MG63 (cell line): ENCODE measurements around the gene VAC14. TPM values are rescaled to one million over a fixed set of nuclear protein-coding genes. Genes with fewer than 3 reads are reported as not detected.

Experiments used
- DNase-seq: peaks from one replicate; pipeline ENCODE4 v3.0.0-alpha.2; 2020
- H3K27me3 ChIP-seq: fragments of 250-450 bp; sonication (Bioruptor Pico); 2 replicates; pipeline ENCODE4 v1.5.1; 2020; ENCODE audit warnings: mild to moderate bottlenecking, moderate library complexity
- H3K36me3 ChIP-seq: fragments of 250-450 bp; sonication (Bioruptor Pico); 2 replicates; pipeline ENCODE4 v1.5.1; 2020; ENCODE audit warnings: mild to moderate bottlenecking, moderate library complexity
- H3K4me3 ChIP-seq: fragments of 250-450 bp; sonication (Bioruptor Pico); 2 replicates; pipeline ENCODE4 v1.5.1; 2020; ENCODE audit warnings: mild to moderate bottlenecking, moderate library complexity
- H3K9me3 ChIP-seq: fragments of 250-450 bp; sonication (Bioruptor Pico); 2 replicates; pipeline ENCODE4 v1.5.1; 2020; ENCODE audit warnings: mild to moderate bottlenecking, moderate library complexity
- total RNA-seq: library from RNA; depleted of rRNA; stranded (reverse); fragments of >200 nt; shearing (Covaris generic); gene quantifications from 2 replicates; pipeline ENCODE4 v1.2.3, GENCODE V29; 2014; ENCODE audit warnings: low replicate concordance

The VAC14 gene
- total RNA-seq, 1 experiment from 2014 or later = 15.4 TPM

GRCh38 chr16:70711211-70712031 lies 89.5 kb downstream of the VAC14 start:
- Histone ChIP-seq H3K36me3 (no peaks in the 10 kb centered on the region), H3K4me3 (no peak overlapping the region), H3K27me3 (no peaks in the 10 kb centered on the region), H3K9me3 (no peaks in the 10 kb centered on the region)
- no peak for DNase-seq

GRCh38 chr16:70710422-70711210 lies 90.3 kb downstream of the VAC14 start:
- no peak for DNase-seq
- no peaks in the 10 kb centered on the region for H3K9me3 ChIP-seq
- H3K4me3 ChIP-seq = no peak overlapping the region
- H3K27me3 ChIP-seq = no peaks in the 10 kb centered on the region
- no peaks in the 10 kb centered on the region for H3K36me3 ChIP-seq

GRCh38 chr16:70709942-70710341 lies 91.0 kb downstream of the VAC14 start:
- Histone ChIP-seq H3K27me3 (no peaks in the 10 kb centered on the region), H3K9me3 (no peaks in the 10 kb centered on the region), H3K4me3 (no peak overlapping the region), H3K36me3 (no peaks in the 10 kb centered on the region)
- no peak for DNase-seq

- DNase-seq = no peak
- Histone ChIP-seq H3K4me3 (no peak overlapping the region), H3K27me3 (no peaks in the 10 kb centered on the region), H3K36me3 (no peaks in the 10 kb centered on the region), H3K9me3 (no peaks in the 10 kb centered on the region)
Measured at GRCh38 chr16:70709457-70709856, 91.5 kb downstream of the VAC14 start.

DNA sequence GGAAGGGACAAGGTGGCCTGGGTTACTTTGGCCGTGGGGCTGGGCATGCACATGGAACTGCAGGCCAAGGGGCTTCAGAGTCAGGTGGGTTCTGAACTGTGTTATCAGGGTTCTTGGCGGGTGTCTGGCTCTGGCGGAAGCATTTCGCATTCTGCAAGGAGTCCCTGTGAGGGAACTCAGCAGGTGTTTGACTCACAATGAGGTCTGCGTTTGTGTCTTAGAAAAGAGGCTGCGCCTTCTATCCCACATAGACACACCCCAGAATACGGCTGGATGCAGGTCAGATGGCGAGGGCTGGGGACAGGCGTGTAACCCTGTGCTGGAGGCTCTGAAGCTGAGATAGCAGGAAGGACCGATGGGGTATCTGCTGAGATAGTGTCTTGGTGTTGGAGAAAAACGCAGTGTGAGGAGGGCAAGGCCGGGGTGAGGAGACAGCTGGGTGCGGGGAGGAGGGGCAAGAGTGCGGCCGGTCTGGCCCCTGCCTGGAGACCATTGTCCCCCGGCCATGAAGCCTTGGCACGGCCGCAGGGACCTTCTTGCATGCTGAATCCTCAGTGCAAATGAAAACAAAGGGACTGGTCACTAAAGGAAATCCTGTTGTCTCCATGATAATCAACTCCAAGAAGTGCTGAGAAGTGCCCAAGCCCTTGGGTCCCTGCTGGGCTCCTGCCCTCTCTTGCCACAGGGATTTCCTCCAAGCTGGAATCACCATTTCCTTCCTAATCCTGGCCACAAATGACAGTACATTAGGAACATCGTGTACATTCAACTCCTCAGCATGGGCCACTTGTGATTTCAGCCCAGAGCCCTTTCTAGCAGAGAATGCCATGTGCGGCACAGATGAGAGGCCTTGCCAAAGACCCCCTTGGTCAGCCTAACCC lies 92.4 kb downstream of the VAC14 start:
- Histone ChIP-seq H3K27me3 (no peaks in the 10 kb centered on the region), H3K4me3 (no peak overlapping the region), H3K36me3 (no peaks in the 10 kb centered on the region), H3K9me3 (no peaks in the 10 kb centered on the region)
- no peak for DNase-seq

DNA sequence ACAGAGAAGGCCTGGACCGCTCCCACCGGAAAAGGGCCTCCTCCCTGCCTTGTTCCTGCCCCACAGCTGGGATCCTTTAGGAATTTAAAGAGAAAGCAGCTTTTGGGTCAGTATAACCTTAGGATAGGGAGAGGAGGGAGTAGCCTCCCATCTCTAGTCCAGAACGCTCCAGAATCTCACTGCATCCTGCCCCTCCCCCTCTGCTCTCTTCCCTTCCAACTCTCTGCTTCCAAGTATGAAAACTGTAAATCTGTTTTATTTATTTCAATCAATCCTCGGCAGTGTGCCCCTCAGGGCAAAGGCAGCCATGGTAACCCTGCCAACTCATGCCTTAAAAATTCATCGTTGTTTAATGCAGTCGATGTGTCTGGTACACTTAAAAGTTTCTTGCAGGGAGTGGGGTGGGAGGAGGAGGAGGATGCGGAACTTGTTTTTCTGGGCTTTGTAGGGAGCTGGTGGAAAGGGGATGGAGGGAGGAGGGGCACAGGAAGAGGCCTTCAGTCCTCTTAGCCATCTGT lies 94.0 kb downstream of the VAC14 start:
- Histone ChIP-seq H3K36me3 (no peaks in the 10 kb centered on the region), H3K27me3 (no peaks in the 10 kb centered on the region), H3K4me3 (no peak overlapping the region), H3K9me3 (no peaks in the 10 kb centered on the region)
- peak; percentile 75 for DNase-seq

DNA sequence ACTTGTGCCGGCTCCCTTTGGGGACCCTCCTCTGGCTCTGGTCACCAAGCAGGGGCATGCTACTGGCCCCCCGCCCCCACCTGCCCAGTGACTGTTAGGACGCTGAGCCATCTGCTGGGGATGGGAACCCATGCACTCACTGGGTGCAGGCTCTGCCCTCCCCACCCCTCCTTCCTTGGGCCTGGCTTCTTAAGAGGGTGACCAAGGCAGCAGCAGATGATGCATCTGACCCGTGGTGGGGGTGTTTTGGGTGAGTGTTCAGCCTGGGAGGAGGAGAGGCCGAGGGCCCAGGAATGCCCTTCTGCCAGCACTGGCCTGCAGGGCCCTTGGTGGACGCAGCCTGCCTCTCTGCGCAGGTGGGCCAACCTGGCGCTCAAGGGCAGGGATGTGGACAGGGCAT lies 95.9 kb downstream of the VAC14 start:
- peak; percentile 57 for DNase-seq
- Histone ChIP-seq H3K4me3 (no peak overlapping the region), H3K27me3 (no peaks in the 10 kb centered on the region), H3K9me3 (no peaks in the 10 kb centered on the region), H3K36me3 (no peaks in the 10 kb centered on the region)

GRCh38 chr16:70704586-70704985 lies 96.4 kb downstream of the VAC14 start:
- Histone ChIP-seq H3K27me3 (no peaks in the 10 kb centered on the region), H3K36me3 (no peaks in the 10 kb centered on the region), H3K9me3 (no peaks in the 10 kb centered on the region), H3K4me3 (no peak overlapping the region)
- no peak for DNase-seq

DNA sequence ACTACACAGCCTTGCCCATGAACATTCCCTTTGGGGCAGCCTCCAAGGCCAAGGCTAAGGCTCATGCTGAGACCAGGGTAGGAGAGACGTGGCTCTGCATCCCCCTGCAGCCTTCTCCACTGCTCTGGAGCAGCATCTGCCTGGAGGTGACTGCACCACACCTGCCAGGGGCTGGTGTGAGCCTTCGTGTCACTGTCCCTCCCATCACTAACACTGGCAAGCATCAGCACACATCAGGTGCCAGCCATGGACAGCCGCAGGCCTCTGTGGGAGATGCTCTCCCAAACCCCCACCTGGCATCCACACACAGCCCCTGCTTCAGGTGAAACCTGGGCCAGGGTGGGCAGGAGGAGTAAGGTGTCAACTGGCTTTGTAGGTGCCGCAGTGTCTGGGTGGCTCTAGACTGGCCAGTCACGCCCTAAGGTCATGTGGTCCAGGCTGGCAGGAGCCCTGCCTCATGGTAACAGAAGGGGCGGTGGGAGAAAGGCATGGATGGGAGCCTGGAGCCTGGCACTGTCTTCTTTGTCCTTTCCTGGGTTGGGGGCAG lies 97.0 kb downstream of the VAC14 start:
- no peaks in the 10 kb centered on the region for H3K36me3 ChIP-seq
- DNase-seq = no peak

GRCh38 chr16:70703041-70703834 lies 97.7 kb downstream of the VAC14 start:
- Histone ChIP-seq H3K36me3 (no peaks in the 10 kb centered on the region), H3K9me3 (no peaks in the 10 kb centered on the region), H3K4me3 (no peak overlapping the region), H3K27me3 (no peaks in the 10 kb centered on the region)
- DNase-seq = peak; percentile 80

More for the DNA sequence above, 97.0 kb downstream of the VAC14 start:
- Histone ChIP-seq H3K4me3 (no peak overlapping the region), H3K9me3 (no peaks in the 10 kb centered on the region), H3K27me3 (no peaks in the 10 kb centered on the region)

GRCh38 chr16:70702624-70703023 lies 98.3 kb downstream of the VAC14 start:
- H3K4me3 ChIP-seq = no peak overlapping the region
- no peaks in the 10 kb centered on the region for H3K9me3 ChIP-seq
- DNase-seq = no peak
- H3K36me3 ChIP-seq = no peaks in the 10 kb centered on the region
- no peaks in the 10 kb centered on the region for H3K27me3 ChIP-seq

GRCh38 chr16:70701998-70702397 lies 99.0 kb downstream of the VAC14 start:
- H3K36me3 ChIP-seq = no peaks in the 10 kb centered on the region
- no peak overlapping the region for H3K4me3 ChIP-seq
- no peaks in the 10 kb centered on the region for H3K9me3 ChIP-seq
- no peaks in the 10 kb centered on the region for H3K27me3 ChIP-seq
- DNase-seq = no peak

GRCh38 chr16:70701596-70701995 lies 99.4 kb downstream of the VAC14 start:
- no peak overlapping the region for H3K4me3 ChIP-seq
- no peak for DNase-seq
- no peaks in the 10 kb centered on the region for H3K36me3 ChIP-seq
- no peaks in the 10 kb centered on the region for H3K9me3 ChIP-seq
- H3K27me3 ChIP-seq = no peaks in the 10 kb centered on the region

DNA sequence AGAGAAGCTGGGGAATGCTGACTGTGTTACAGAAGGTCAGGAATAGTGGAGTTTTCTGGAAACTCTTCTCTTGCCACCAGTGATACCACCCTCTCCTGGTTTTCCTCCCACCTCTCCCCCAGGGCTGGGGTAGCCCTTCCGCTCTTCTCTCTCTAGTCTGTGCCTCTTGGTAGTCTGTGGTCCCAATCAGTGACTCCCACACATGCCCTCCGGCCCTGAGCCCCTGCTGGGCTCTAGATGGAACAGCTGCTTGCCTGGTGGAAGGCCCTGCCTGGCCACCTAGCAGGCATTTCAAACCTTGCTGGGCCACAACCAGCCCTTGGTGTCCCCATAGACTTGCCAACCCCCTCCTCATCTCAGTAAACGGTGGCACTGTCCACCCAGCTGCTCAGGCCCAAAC lies 99.9 kb downstream of the VAC14 start:
- no peaks in the 10 kb centered on the region for H3K27me3 ChIP-seq
- H3K9me3 ChIP-seq = no peaks in the 10 kb centered on the region
- no peak overlapping the region for H3K4me3 ChIP-seq
- no peaks in the 10 kb centered on the region for H3K36me3 ChIP-seq
- DNase-seq = no peak

DNA sequence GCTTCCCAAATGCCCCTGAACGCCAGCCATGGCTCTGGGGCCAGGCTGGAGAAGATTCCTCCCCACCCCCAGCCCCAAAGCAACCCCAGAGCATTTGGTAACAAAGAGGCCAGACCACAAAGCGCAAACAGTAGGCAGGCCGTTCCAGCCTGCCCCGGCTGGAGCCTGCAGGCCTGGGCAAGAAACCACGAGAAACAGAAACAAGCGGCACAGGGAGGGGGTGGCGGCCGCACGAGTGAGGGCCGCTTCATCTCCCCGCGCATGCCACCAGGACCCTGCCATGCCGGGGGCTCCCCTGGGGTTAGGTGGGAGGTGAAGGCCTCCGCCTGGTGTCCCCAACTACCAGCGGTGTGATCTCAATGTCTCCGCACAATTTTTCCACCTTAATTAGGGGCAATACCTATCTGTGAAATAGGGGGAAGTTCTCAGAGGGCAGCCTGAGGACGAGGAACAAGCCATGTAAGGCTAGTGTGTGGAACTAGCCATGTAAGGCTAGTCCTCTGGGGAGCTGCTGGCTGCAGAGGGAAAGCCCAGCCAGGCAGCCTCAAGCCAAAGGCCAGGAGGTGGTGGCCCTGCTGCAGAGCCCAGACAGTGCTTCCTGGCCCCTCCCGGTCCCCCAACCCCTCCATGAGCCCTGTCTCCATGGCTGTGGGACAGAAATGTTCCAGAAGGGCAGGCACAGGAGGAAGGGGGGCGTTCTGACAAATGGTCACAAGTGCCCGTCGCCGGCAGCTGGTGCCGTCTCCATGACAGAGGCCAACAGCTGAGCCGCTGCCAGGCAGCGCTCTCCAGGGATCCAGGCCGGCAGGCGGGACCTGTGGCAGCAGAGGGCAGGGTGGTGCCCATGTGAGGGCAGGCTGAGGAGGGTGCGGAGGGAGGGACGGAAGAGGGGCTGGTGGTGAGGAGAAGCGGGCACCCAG lies 100.6 kb downstream of the VAC14 start:
- Histone ChIP-seq H3K27me3 (no peaks in the 10 kb centered on the region), H3K9me3 (no peaks in the 10 kb centered on the region), H3K36me3 (no peaks in the 10 kb centered on the region), H3K4me3 (no peak overlapping the region)
- no peak for DNase-seq
